Neuronal stem cell (in vitro differentiated cells): Measurements from ENCODE around the gene SIGLEC14.

Experiments used
- DNase-seq: peaks from one replicate; pipeline ENCODE4 v3.0.0-alpha.2; 2013; ENCODE audit warnings: low spot score
- H2AFZ ChIP-seq: one replicate; pipeline ENCODE4 v1.6.1; 2013; ENCODE audit warnings: mild to moderate bottlenecking, low read length, inconsistent platforms
- H2AK5ac ChIP-seq: 2 replicates; pipeline ENCODE4 v1.6.1; 2013; ENCODE audit warnings: low read depth, mild to moderate bottlenecking, inconsistent platforms, low read length, moderate library complexity, mixed read lengths
- H2BK120ac ChIP-seq: 2 replicates; pipeline ENCODE4 v1.6.1; 2013; ENCODE audit warnings: low read depth, mild to moderate bottlenecking, inconsistent platforms, low read length, moderate library complexity, mixed read lengths
- H2BK12ac ChIP-seq: one replicate; pipeline ENCODE4 v1.6.1; 2013; ENCODE audit warnings: low read length, inconsistent platforms
- H2BK15ac ChIP-seq: 2 replicates; pipeline ENCODE4 v1.6.1; 2013; ENCODE audit warnings: mild to moderate bottlenecking, low read length, inconsistent platforms, mixed read lengths
- H2BK5ac ChIP-seq: one replicate; pipeline ENCODE4 v1.6.1; 2013; ENCODE audit warnings: inconsistent platforms, mild to moderate bottlenecking, low read length, moderate library complexity
- H3K14ac ChIP-seq: one replicate; pipeline ENCODE4 v1.6.1; 2013; ENCODE audit warnings: low read length, inconsistent platforms
- H3K18ac ChIP-seq: 2 replicates; pipeline ENCODE4 v1.6.1; 2013; ENCODE audit warnings: low read length, inconsistent platforms
- H3K23ac ChIP-seq: 2 replicates; pipeline ENCODE4 v1.6.1; 2013; ENCODE audit warnings: low read depth, mild to moderate bottlenecking, mixed read lengths, low read length, inconsistent platforms; ENCODE audit not compliant: poor library complexity
- H3K27ac ChIP-seq: replicated peaks from 3 replicates; pipeline ENCODE4 v1.5.1; 2013; ENCODE audit warnings: low read length, inconsistent platforms
- H3K27me3 ChIP-seq, 3 experiments: 2 replicates each; pipeline ENCODE4 v1.6.1; 2013; ENCODE audit warnings: low read length in 3 of 3, mild to moderate bottlenecking in 2 of 3, inconsistent platforms in 1 of 3, low read depth in 1 of 3, mixed read lengths in 1 of 3, moderate library complexity in 1 of 3; ENCODE audit not compliant: control insufficient read depth in 3 of 3, insufficient read depth in 3 of 3
- H3K36me3 ChIP-seq, 2 donors: replicated peaks in 1 of 2; 2 replicates each; pipeline ENCODE4 v1.6.1; 2013; ENCODE audit warnings: low read length in 2 of 2; ENCODE audit not compliant: control insufficient read depth in 2 of 2, insufficient read depth in 2 of 2
- H3K4ac ChIP-seq: 2 replicates; pipeline ENCODE4 v1.6.1; 2013; ENCODE audit warnings: inconsistent platforms, mild to moderate bottlenecking, low read length, moderate library complexity
- H3K4me1 ChIP-seq, 2 donors: 1 replicate in 1 of 2; 2 replicates in 1 of 2; pipeline ENCODE4 v1.6.1; 2013; ENCODE audit warnings: low read length in 2 of 2, low read depth in 1 of 2; ENCODE audit not compliant: control insufficient read depth in 2 of 2, insufficient read depth in 1 of 2
- H3K4me2 ChIP-seq: one replicate; pipeline ENCODE4 v1.6.1; 2013; ENCODE audit warnings: mild to moderate bottlenecking, low read length, inconsistent platforms; ENCODE audit not compliant: insufficient read depth, poor library complexity, severe bottlenecking
- H3K4me3 ChIP-seq, 2 donors: 2 replicates each; pipeline ENCODE4 v1.5.1; 2013; ENCODE audit warnings: low read length in 2 of 2, mild to moderate bottlenecking in 2 of 2, inconsistent platforms in 1 of 2, moderate library complexity in 1 of 2
- H3K79me1 ChIP-seq: one replicate; pipeline ENCODE4 v1.6.1; 2013; ENCODE audit warnings: low read depth, mild to moderate bottlenecking, inconsistent platforms, low read length, moderate library complexity
- H3K9ac ChIP-seq: one replicate; pipeline ENCODE4 v1.6.1; 2013; ENCODE audit warnings: mild to moderate bottlenecking, low read depth, low read length, inconsistent platforms; ENCODE audit not compliant: poor library complexity
- H3K9me3 ChIP-seq, 2 donors: replicated peaks in 1 of 2; 2 replicates each; pipeline versions ENCODE3 to v1.6.1; 2013; ENCODE audit warnings: low read length in 2 of 2, mild to moderate bottlenecking in 2 of 2, inconsistent platforms in 1 of 2, low read depth in 1 of 2, mixed read lengths in 1 of 2, moderate library complexity in 1 of 2; ENCODE audit not compliant: control insufficient read depth in 2 of 2, insufficient read depth in 1 of 2
- H4K8ac ChIP-seq: one replicate; pipeline ENCODE4 v1.6.1; 2013; ENCODE audit warnings: low read depth, mild to moderate bottlenecking, inconsistent platforms, low read length, moderate library complexity
- H4K91ac ChIP-seq: one replicate; pipeline ENCODE4 v1.6.1; 2013; ENCODE audit warnings: low read length, low read depth, mild to moderate bottlenecking, inconsistent platforms; ENCODE audit not compliant: poor library complexity
- WGBS, 2 donors: extraction: QIAGEN DNeasy Blood & Tissue Kit; methylation state at CpG; one replicate each; pipeline ENCODE4 v1.1.7; 2013; ENCODE audit warnings: missing lambda C conversion rate in 2 of 2, mixed read lengths in 1 of 2; ENCODE audit not compliant: insufficient read length in 2 of 2, insufficient replicate concordance in 1 of 2; ENCODE audit errors: extremely low coverage in 2 of 2; 5-methylcytosine and 5-hydroxymethylcytosine counted together

Gene SIGLEC14

GRCh38 chr19:51599084-51599483 lies 47.5 kb downstream of the SIGLEC14 start:
- no peak overlapping the region for H3K4me3 ChIP-seq
- no peak overlapping the region for H2AK5ac ChIP-seq
- peaks cover 0 to 17% of the 10 kb centered on the region in 2 donors for H3K9me3 ChIP-seq
- peaks cover 4% of the 10 kb centered on the region in 2 donors for H3K4me1 ChIP-seq
- H2AFZ ChIP-seq: no peak overlapping the region
- H3K23ac ChIP-seq: no peak overlapping the region
- no peaks in the 10 kb centered on the region for H3K79me1 ChIP-seq
- no peak overlapping the region for H2BK5ac ChIP-seq
- no peak overlapping the region for H2BK15ac ChIP-seq
- no peak overlapping the region for H3K4ac ChIP-seq
- no peaks in the 10 kb centered on the region for H3K27me3 ChIP-seq
- no peak overlapping the region for H4K91ac ChIP-seq
- no peak overlapping the region for H2BK12ac ChIP-seq
- no peak for DNase-seq
- H3K4me2 ChIP-seq: no peak overlapping the region
- no peak overlapping the region for H3K18ac ChIP-seq
- H3K36me3 ChIP-seq: no peaks in the 10 kb centered on the region
- H4K8ac ChIP-seq: no peak overlapping the region
- no CpG with 5 or more reads among the region's 10 CpGs for WGBS, 2 donors
- H2BK120ac ChIP-seq: no peak overlapping the region
- H3K27ac ChIP-seq: no peak overlapping the region
- no peak overlapping the region for H3K14ac ChIP-seq
- no peak overlapping the region for H3K9ac ChIP-seq

- Histone ChIP-seq H2BK5ac (peak overlapping the region; percentile 16), H4K8ac (no peak overlapping the region), H3K4me2 (no peak overlapping the region), H3K9me3 (peaks cover 0 to 16% of the 10 kb centered on the region in 2 donors), H2BK12ac (no peak overlapping the region), H3K79me1 (no peaks in the 10 kb centered on the region), H2BK15ac (no peak overlapping the region), H3K36me3 (no peaks in the 10 kb centered on the region), H3K18ac (no peak overlapping the region), H3K23ac (peak overlapping the region; percentile 13), H2BK120ac (no peak overlapping the region), H3K4ac (no peak overlapping the region), H2AFZ (no peak overlapping the region), H3K4me1 (peaks cover 8 to 10% of the 10 kb centered on the region in 2 donors), H3K9ac (peak overlapping the region; percentile 6), H3K27me3 (no peaks in the 10 kb centered on the region), H4K91ac (no peak overlapping the region), H3K27ac (no peak overlapping the region), H2AK5ac (no peak overlapping the region), H3K14ac (no peak overlapping the region), H3K4me3 (peak overlapping the region in 1 of 2 donors; percentile 63)
- DNase-seq: no peak
- WGBS, 2 donors: no CpG with 5 or more reads among the region's 31 CpGs
Measured at GRCh38 chr19:51598159-51598915, 48.3 kb downstream of the SIGLEC14 start.

- H4K91ac ChIP-seq: no peak overlapping the region
- no peak for DNase-seq
- no peak overlapping the region for H3K14ac ChIP-seq
- H2AK5ac ChIP-seq: no peak overlapping the region
- H3K79me1 ChIP-seq: no peaks in the 10 kb centered on the region
- no peak overlapping the region for H2BK15ac ChIP-seq
- H3K4ac ChIP-seq: no peak overlapping the region
- no peak overlapping the region for H2BK120ac ChIP-seq
- H3K9ac ChIP-seq: no peak overlapping the region
- peak overlapping the region in 1 of 2 donors; percentile 73 for H3K4me3 ChIP-seq
- no peak overlapping the region for H2BK12ac ChIP-seq
- no peaks in the 10 kb centered on the region for H3K36me3 ChIP-seq
- H3K23ac ChIP-seq: no peak overlapping the region
- peaks cover 0 to 2% (median 0%) of the 10 kb centered on the region in 3 experiments for H3K27me3 ChIP-seq
- H3K4me1 ChIP-seq: peaks cover 12% of the 10 kb centered on the region in 2 donors
- H3K9me3 ChIP-seq: peaks cover 0 to 8% of the 10 kb centered on the region in 2 donors
- no peak overlapping the region for H3K4me2 ChIP-seq
- no peak overlapping the region for H4K8ac ChIP-seq
- WGBS, 2 donors: no CpG with 5 or more reads among the region's 8 CpGs
- peak overlapping the region; percentile 90 for H2AFZ ChIP-seq
- H3K27ac ChIP-seq: no peak overlapping the region
- H3K18ac ChIP-seq: no peak overlapping the region
- H2BK5ac ChIP-seq: no peak overlapping the region
Measured at GRCh38 chr19:51595190-51596175, 51.1 kb downstream of the SIGLEC14 start.

GRCh38 chr19:51594774-51595109 lies 51.9 kb downstream of the SIGLEC14 start:
- DNase-seq: peak; percentile 15
- peaks cover 0 to 7% of the 10 kb centered on the region in 2 donors for H3K9me3 ChIP-seq
- no peak overlapping the region for H3K4ac ChIP-seq
- no CpG with 5 or more reads among the region's 6 CpGs for WGBS, 2 donors
- no peak overlapping the region for H2BK5ac ChIP-seq
- no peaks in the 10 kb centered on the region for H3K36me3 ChIP-seq
- peak overlapping the region; percentile 73 to 80 for H3K4me3 ChIP-seq
- no peak overlapping the region for H3K27ac ChIP-seq
- no peaks in the 10 kb centered on the region for H3K79me1 ChIP-seq
- H3K18ac ChIP-seq: peak overlapping the region; percentile 84
- H4K8ac ChIP-seq: no peak overlapping the region
- peak overlapping the region; percentile 10 for H3K14ac ChIP-seq
- H3K9ac ChIP-seq: peak overlapping the region; percentile 82
- H3K27me3 ChIP-seq: peaks cover 0 to 2% (median 0%) of the 10 kb centered on the region in 3 experiments
- H2BK12ac ChIP-seq: no peak overlapping the region
- H2BK120ac ChIP-seq: no peak overlapping the region
- H2AK5ac ChIP-seq: no peak overlapping the region
- peak overlapping the region; percentile 90 for H2AFZ ChIP-seq
- peak overlapping the region; percentile 48 for H3K23ac ChIP-seq
- peaks cover 12% of the 10 kb centered on the region in 2 donors for H3K4me1 ChIP-seq
- no peak overlapping the region for H4K91ac ChIP-seq
- no peak overlapping the region for H2BK15ac ChIP-seq
- H3K4me2 ChIP-seq: peak overlapping the region; percentile 61
